Upper lobe of left lung (tissue), 6 donors: Measurements from ENCODE around the gene CYP2E1. TPM values are rescaled to one million over a fixed set of nuclear protein-coding genes. Genes with fewer than 3 reads are reported as not detected.
"Not testable (repeated sequence)": the region's sequence is repeated elsewhere in the genome, so short reads cannot be mapped to it uniquely, and the experiment has no call there.

ENCODE experiments used
- ATAC-seq, 2 donors: fragments of 200-7000 bp; cut with Tn5 transposase; one replicate each; pipeline ENCODE4 v1.9.1; 2022; ENCODE audit warnings: mild to moderate bottlenecking in 2 of 2, moderate library complexity in 2 of 2; ENCODE audit not compliant: low FRiP score in 2 of 2
- DNase-seq, 2 donors: peaks; one replicate each; pipeline ENCODE4 v3.0.0-alpha.2; 2019 to 2020
- H3K27ac ChIP-seq, 4 donors: fragments of 200-600 bp; sonication (generic); one replicate each; pipeline ENCODE4 v1.5.1; 2016 to 2019
- H3K27me3 ChIP-seq, 4 donors: fragments of 200-600 bp; sonication (generic); one replicate each; pipeline ENCODE4 v1.5.1; 2017 to 2019
- H3K36me3 ChIP-seq, 4 donors: fragments of 200-600 bp; sonication (generic); one replicate each; pipeline ENCODE4 v1.5.1; 2016 to 2019
- H3K4me1 ChIP-seq, 4 donors: fragments of 200-600 bp; sonication (generic); one replicate each; pipeline ENCODE4 v1.5.1; 2018 to 2019
- H3K4me3 ChIP-seq, 4 donors: fragments of 200-600 bp; sonication (generic); one replicate each; pipeline ENCODE4 v1.5.1; 2017 to 2019; ENCODE audit warnings: mild to moderate bottlenecking in 2 of 4, moderate library complexity in 1 of 4
- H3K9me3 ChIP-seq, 4 donors: fragments of 200-600 bp; sonication (generic); one replicate each; pipeline ENCODE4 v1.5.1; 2018 to 2019
- CTCF ChIP-seq, 6 experiments: fragments of 450-650 bp in 4 of 6; fragments of 200-600 bp in 2 of 6; sonication (generic) in 2 of 6; IDR thresholded peaks; one replicate each; pipeline ENCODE4 v1.5.1; 2016 to 2019; ENCODE audit warnings: antibody characterized with exemption in 6 of 6
- EP300 ChIP-seq, 4 donors: sonication (generic); formaldehyde crosslinking; IDR thresholded peaks; one replicate each; pipeline ENCODE4 v1.5.1; 2017; ENCODE audit warnings: antibody characterized with exemption in 4 of 4, control low read depth in 2 of 4
- POLR2A ChIP-seq, 4 donors: fragments of 450-650 bp; IDR thresholded peaks; one replicate each; pipeline ENCODE4 v1.5.1; 2016 to 2017; ENCODE audit warnings: antibody characterized with exemption in 4 of 4, mild to moderate bottlenecking in 2 of 4
- POLR2AphosphoS5 ChIP-seq, 2 donors: sonication (generic); formaldehyde crosslinking; IDR thresholded peaks; one replicate each; pipeline ENCODE4 v1.5.1; 2017; ENCODE audit warnings: antibody characterized with exemption in 2 of 2
- WGBS, 2 donors: methylation state at CpG; one replicate each; pipeline ENCODE4 v1.1.5; 2017 to 2018; 5-methylcytosine and 5-hydroxymethylcytosine counted together
- total RNA-seq, 6 donors: library from RNA; depleted of rRNA in 4 of 6; stranded (reverse); fragments of >200 nt in 4 of 6; gene quantifications; one replicate each; pipeline versions ENCODE4 v1.1.0 to v1.2.1, GENCODE V29; 2016 to 2021
- donor health status: DM: no; HTN: no; CAD: no; lungs with moderate emphysema.
- donor health status: DM: no; HTN: yes; CAD: no; lungs with severe emphysema.

Gene CYP2E1
- total RNA-seq, 6 donors from 2014 or later, result 0.91 to 17.8 (median 1.6) TPM; not detected in 2

- TF ChIP-seq POLR2AphosphoS5 (IDR thresholded peaks at IDR 0.05), result no peak
- TF ChIP-seq POLR2A (IDR thresholded peaks at IDR 0.05), result peak in 1 of 4 donors; percentile 65
- peak in 1 of 6 experiments; percentile 39 for TF ChIP-seq CTCF (IDR thresholded peaks at IDR 0.05)
- no peak for TF ChIP-seq EP300 (IDR thresholded peaks at IDR 0.05)
- Histone ChIP-seq H3K4me1 (no peaks in the 10 kb centered on the region), H3K36me3 (no peaks in the 10 kb centered on the region), H3K4me3 (peak within 1 kb of the TSS in 1 of 4 donors; percentile 40), H3K27ac (peak within 1 kb of the TSS in 1 of 4 donors; percentile 79), H3K27me3 (peaks cover 0 to 4% (median 0%) of the 10 kb centered on the region in 4 donors), H3K9me3 (peaks cover 0 to 6% (median 3%) of the 10 kb centered on the region in 4 donors)
- ATAC-seq (no peak), DNase-seq (peak in 1 of 2 donors; percentile 85)
- 58 to 67% methylated on average over 16 to 76 of the region's 77 CpGs for WGBS, 2 donors
Observed at GRCh38 chr10:133565441-133566294, 38.5 kb downstream of the CYP2E1 start, which contains the start of gene SYCE1. Gene SYCE1 (minus strand): TSS chr10:133565583. CDS start chr10:133565529, 54 bp downstream.

- no peak for DNase-seq
- 84 to 95% methylated on average over 5 of the region's 5 CpGs for WGBS, 2 donors
- Histone ChIP-seq H3K36me3 (no peaks in the 10 kb centered on the region), H3K4me3 (no peak overlapping the region), H3K4me1 (no peaks in the 10 kb centered on the region), H3K27me3 (peaks cover 0 to 4% (median 0%) of the 10 kb centered on the region in 4 donors), H3K27ac (no peak overlapping the region), H3K9me3 (peaks cover 0 to 6% (median 3%) of the 10 kb centered on the region in 4 donors)
- no peak for TF ChIP-seq CTCF (IDR thresholded peaks at IDR 0.05)
- TF ChIP-seq POLR2AphosphoS5 (IDR thresholded peaks at IDR 0.05), result no peak
- TF ChIP-seq EP300 (IDR thresholded peaks at IDR 0.05), result no peak
- TF ChIP-seq POLR2A (IDR thresholded peaks at IDR 0.05), result no peak
- ATAC-seq, result no peak
Observed at GRCh38 chr10:133567119-133567518, 40.0 kb downstream of the CYP2E1 start.

- Histone ChIP-seq H3K27me3 (peaks cover 0 to 4% (median 0%) of the 10 kb centered on the region in 4 donors), H3K36me3 (no peaks in the 10 kb centered on the region), H3K4me1 (no peaks in the 10 kb centered on the region), H3K9me3 (peaks cover 0 to 10% (median 3%) of the 10 kb centered on the region in 4 donors), H3K4me3 (no peak overlapping the region), H3K27ac (no peak overlapping the region)
- no peak for ATAC-seq
- WGBS, 2 donors, result 82 to 100% methylated on average over 4 to 14 of the region's 29 CpGs
- no peak for TF ChIP-seq CTCF (IDR thresholded peaks at IDR 0.05)
- no peak for TF ChIP-seq POLR2AphosphoS5 (IDR thresholded peaks at IDR 0.05)
- no peak for TF ChIP-seq POLR2A (IDR thresholded peaks at IDR 0.05)
- no peak for TF ChIP-seq EP300 (IDR thresholded peaks at IDR 0.05)
- peak in 1 of 2 donors; percentile 73 for DNase-seq
Observed at GRCh38 chr10:133567609-133568286, 40.6 kb downstream of the CYP2E1 start.

- no peak for TF ChIP-seq EP300 (IDR thresholded peaks at IDR 0.05)
- no peak for TF ChIP-seq POLR2A (IDR thresholded peaks at IDR 0.05)
- TF ChIP-seq CTCF (IDR thresholded peaks at IDR 0.05), result no peak
- no peak for TF ChIP-seq POLR2AphosphoS5 (IDR thresholded peaks at IDR 0.05)
- 90 to 95% methylated on average over 9 to 13 of the region's 22 CpGs for WGBS, 2 donors
- ATAC-seq, result no peak
- Histone ChIP-seq H3K27me3 (peaks cover 0 to 4% (median 0%) of the 10 kb centered on the region in 4 donors), H3K27ac (no peak overlapping the region), H3K36me3 (no peaks in the 10 kb centered on the region), H3K4me3 (no peak overlapping the region), H3K4me1 (no peaks in the 10 kb centered on the region), H3K9me3 (peaks cover 2 to 15% (median 6%) of the 10 kb centered on the region in 4 donors)
- no peak for DNase-seq
Observed at GRCh38 chr10:133568287-133568614, 41.1 kb downstream of the CYP2E1 start.

- not testable (repeated sequence) for H3K27ac ChIP-seq, H3K4me1 ChIP-seq, H3K27me3 ChIP-seq, H3K4me3 ChIP-seq, H3K36me3 ChIP-seq
- DNase-seq (peak in 1 of 2 donors; percentile 52), ATAC-seq (peak in 1 of 2 donors; percentile 26)
- H3K9me3 ChIP-seq, result peaks cover 3 to 22% (median 7%) of the 10 kb centered on the region in 4 donors
- no CpG with 5 or more reads among the region's 80 CpGs for WGBS, 2 donors
Observed at GRCh38 chr10:133568831-133569527, 41.8 kb downstream of the CYP2E1 start.

GRCh38 chr10:133569801-133570200 lies 42.6 kb downstream of the CYP2E1 start:
- H3K27me3 ChIP-seq, H3K4me1 ChIP-seq, ATAC-seq, H3K4me3 ChIP-seq, H3K36me3 ChIP-seq, H3K27ac ChIP-seq: not testable (repeated sequence)
- peak in 1 of 2 donors; percentile 85 for DNase-seq
- WGBS, 2 donors, result 58% methylated on average over 13 of the region's 21 CpGs; no CpG with 5 or more reads in 1 of the 2 donors
- peaks cover 3 to 22% (median 7%) of the 10 kb centered on the region in 4 donors for H3K9me3 ChIP-seq

GRCh38 chr10:133572055-133572454 lies 44.9 kb downstream of the CYP2E1 start:
- ATAC-seq, H3K27me3 ChIP-seq, H3K4me3 ChIP-seq, H3K27ac ChIP-seq, H3K4me1 ChIP-seq, H3K36me3 ChIP-seq: not testable (repeated sequence)
- WGBS, 2 donors, result 91 to 96% methylated on average over 6 to 9 of the region's 11 CpGs
- H3K9me3 ChIP-seq, result peaks cover 0 to 16% (median 6%) of the 10 kb centered on the region in 4 donors
- peak in 1 of 2 donors; percentile 60 for DNase-seq
